ENCODE measurements around the gene TYW3.

DNA sequence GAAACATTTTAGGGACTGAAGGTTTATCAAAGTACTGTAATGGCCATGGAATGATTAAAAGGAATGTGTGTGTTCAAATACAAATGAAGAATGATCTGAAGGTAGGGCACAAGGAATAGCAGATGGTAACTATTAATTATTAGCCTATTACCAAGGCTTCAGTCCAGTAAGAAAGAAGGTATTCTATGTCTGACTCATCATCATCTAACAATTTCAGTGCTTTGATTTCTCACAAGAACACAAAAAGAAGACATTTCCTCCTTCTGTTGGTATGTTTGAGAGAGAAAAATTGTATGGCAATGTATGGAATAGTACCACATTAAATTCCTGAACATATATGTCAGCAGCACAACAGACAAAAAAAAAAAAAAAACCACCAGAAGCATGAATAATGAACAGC, 57.5 kb downstream of the TYW3 start:
- TF ChIP-seq, protein P1, sequence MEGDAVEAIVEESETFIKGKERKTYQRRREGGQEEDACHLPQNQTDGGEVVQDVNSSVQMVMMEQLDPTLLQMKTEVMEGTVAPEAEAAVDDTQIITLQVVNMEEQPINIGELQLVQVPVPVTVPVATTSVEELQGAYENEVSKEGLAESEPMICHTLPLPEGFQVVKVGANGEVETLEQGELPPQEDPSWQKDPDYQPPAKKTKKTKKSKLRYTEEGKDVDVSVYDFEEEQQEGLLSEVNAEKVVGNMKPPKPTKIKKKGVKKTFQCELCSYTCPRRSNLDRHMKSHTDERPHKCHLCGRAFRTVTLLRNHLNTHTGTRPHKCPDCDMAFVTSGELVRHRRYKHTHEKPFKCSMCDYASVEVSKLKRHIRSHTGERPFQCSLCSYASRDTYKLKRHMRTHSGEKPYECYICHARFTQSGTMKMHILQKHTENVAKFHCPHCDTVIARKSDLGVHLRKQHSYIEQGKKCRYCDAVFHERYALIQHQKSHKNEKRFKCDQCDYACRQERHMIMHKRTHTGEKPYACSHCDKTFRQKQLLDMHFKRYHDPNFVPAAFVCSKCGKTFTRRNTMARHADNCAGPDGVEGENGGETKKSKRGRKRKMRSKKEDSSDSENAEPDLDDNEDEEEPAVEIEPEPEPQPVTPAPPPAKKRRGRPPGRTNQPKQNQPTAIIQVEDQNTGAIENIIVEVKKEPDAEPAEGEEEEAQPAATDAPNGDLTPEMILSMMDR (IDR thresholded peaks at IDR 0.05) = no peak
- TF ChIP-seq POLR2A (IDR thresholded peaks at IDR 0.05) = no peak
